Panc1 (cell line): Measurements from ENCODE around the gene B9D1. TPM values are rescaled to one million over a fixed set of nuclear protein-coding genes. Genes with fewer than 3 reads are reported as not detected.
A peak's percentile ranks its signal among the peaks of the same experiment; 100 is the strongest.

Source experiments
- ATAC-seq: fragments of 200-7000 bp; cut with Tn5 transposase; 2 replicates; pipeline ENCODE4 v1.9.1; 2020; ENCODE audit warnings: mild to moderate bottlenecking, moderate library complexity
- BruUV-seq: library from RNA; stranded (reverse); fragments of 400-500 nt; replicated peaks from 2 replicates; lab custom pipeline; 2021; lab: Mats Ljungman, UMichigan
- CTCF ChIA-PET: fragments of 300-600 bp; sonication (Branson Sonifier 250); formaldehyde crosslinking; loops from one replicate; lab custom pipeline; 2022; ENCODE audit warnings: antibody characterized with exemption; lab: Charles Lee
- POLR2A ChIA-PET: fragments of 300-600 bp; sonication (Branson Sonifier 250); formaldehyde crosslinking; loops from one replicate; lab custom pipeline; 2022; ENCODE audit warnings: antibody characterized with exemption; lab: Charles Lee
- DNase-seq: peaks from one replicate; pipeline ENCODE4 v3.0.0-alpha.2; 2010; ENCODE audit warnings: low read depth, low spot score
- H3K27ac ChIP-seq: 2 replicates; pipeline ENCODE4 v1.5.1; 2011; ENCODE audit warnings: mild to moderate bottlenecking, low read length, inconsistent platforms
- H3K27me3 ChIP-seq: fragments of 200-500 bp; sonication (Bioruptor generic); 2 replicates; pipeline ENCODE4 v1.6.0; 2014; ENCODE audit warnings: low read length, inconsistent platforms; ENCODE audit not compliant: control insufficient read depth, insufficient read depth
- H3K36me3 ChIP-seq: fragments of 200-500 bp; sonication (Bioruptor generic); 2 replicates; pipeline ENCODE4 v1.5.1; 2014; ENCODE audit warnings: inconsistent platforms, mild to moderate bottlenecking, low read length, moderate library complexity; ENCODE audit not compliant: control insufficient read depth, insufficient read depth
- H3K4me1 ChIP-seq: 2 replicates; pipeline ENCODE4 v1.5.1; 2011; ENCODE audit warnings: inconsistent platforms, mild to moderate bottlenecking, low read length, moderate library complexity; ENCODE audit not compliant: control insufficient read depth, insufficient read depth
- H3K4me3 ChIP-seq, 2 experiments: 2 replicates each; pipeline ENCODE4 v1.5.1; 2011 to 2012; ENCODE audit warnings: low read depth in 2 of 2, low read length in 2 of 2, mild to moderate bottlenecking in 2 of 2, inconsistent platforms in 1 of 2, moderate library complexity in 1 of 2
- H3K9me3 ChIP-seq: fragments of 200-500 bp; sonication (Bioruptor generic); 2 replicates; pipeline ENCODE4 v1.5.1; 2014; ENCODE audit warnings: low read depth, mild to moderate bottlenecking, inconsistent platforms, low read length, moderate library complexity; ENCODE audit not compliant: control insufficient read depth, insufficient read depth
- CTCF ChIP-seq: fragments of 450-650 bp; IDR thresholded peaks from 2 replicates; pipeline ENCODE4 v1.5.1; 2017; ENCODE audit warnings: mild to moderate bottlenecking
- POLR2AphosphoS5 ChIP-seq: IDR thresholded peaks from 2 replicates; pipeline ENCODE4 v1.6.1; 2012; ENCODE audit warnings: mild to moderate bottlenecking, low read depth, low read length, moderate library complexity
- SIN3A ChIP-seq: IDR thresholded peaks from 2 replicates; pipeline ENCODE4 v1.6.1; 2012; ENCODE audit warnings: low read depth, mild to moderate bottlenecking, low read length, moderate library complexity, borderline replicate concordance; ENCODE audit not compliant: insufficient read depth
- TCF7L2 ChIP-seq: IDR thresholded peaks from 2 replicates; pipeline ENCODE4 v1.6.1; 2011; ENCODE audit warnings: mild to moderate bottlenecking, low read depth, low read length, inconsistent platforms
- in situ Hi-C: cut with HindIII; loops from 2 replicates; pipeline ENCODE4 v1.10.0; 2016; ENCODE audit warnings: low sequenced_read_pairs, low pct_unique_long_range_greater_than_20kb
- intact Hi-C: fragments of 100-400 bp; cut with micrococcal nuclease; formaldehyde crosslinking; loops from one replicate; pipeline ENCODE4 v1.10.0; 2022; ENCODE audit not compliant: unreplicated experiment
- total RNA-seq: library from RNA; stranded (reverse); gene quantifications from one replicate; pipeline ENCODE4 v1.2.1, GENCODE V29; 2021; ENCODE audit not compliant: unreplicated experiment
- TF ChIP-seq, protein P1 (sequence below), 2 experiments: IDR thresholded peaks; 2 replicates each; pipeline ENCODE4 v1.6.1; 2011 to 2012; ENCODE audit warnings: low read depth in 2 of 2, control low read depth in 1 of 2, low read length in 1 of 2, mild to moderate bottlenecking in 1 of 2, moderate library complexity in 1 of 2; ENCODE audit not compliant: insufficient read depth in 1 of 2

Gene B9D1
- total RNA-seq, 1 experiment from 2014 or later, result 19.1 TPM

DNA sequence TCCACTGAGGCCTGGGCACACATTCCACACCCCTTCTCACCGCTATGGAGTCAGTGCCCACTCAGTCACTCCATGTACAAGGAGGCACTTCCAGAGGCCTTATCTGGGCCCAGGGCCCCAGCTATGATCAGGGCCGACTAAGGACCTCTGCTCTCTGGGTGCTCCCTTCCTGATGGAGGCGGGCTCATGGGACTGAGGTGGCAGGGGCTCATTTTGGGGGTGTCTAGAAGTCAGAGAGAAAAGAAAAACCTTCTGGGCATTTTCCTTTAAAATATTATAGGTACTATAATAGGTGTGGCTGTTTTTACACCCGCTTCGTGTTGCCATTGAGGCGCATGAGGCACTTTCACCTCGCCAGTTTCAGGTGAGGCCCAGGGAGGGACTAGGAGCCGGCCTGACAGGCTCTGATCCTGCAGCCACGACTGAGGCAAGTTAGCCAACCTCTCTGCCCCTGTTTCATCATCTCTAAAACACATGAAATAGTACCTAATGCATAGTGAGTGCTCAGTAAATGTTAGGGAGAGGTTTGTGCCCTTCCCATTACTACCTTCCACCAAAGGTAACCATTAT lies 14.4 kb downstream of the B9D1 start:
- Histone ChIP-seq H3K36me3 (no peaks in the 10 kb centered on the region), H3K4me1 (peaks cover 12% of the 10 kb centered on the region), H3K4me3 (no peak overlapping the region), H3K27me3 (no peaks in the 10 kb centered on the region), H3K9me3 (no peaks in the 10 kb centered on the region), H3K27ac (no peak overlapping the region; the same call in 1 of the 2 replicates)
- BruUV-seq, result no TSS peak
- intact Hi-C loops (no loop called here), in situ Hi-C loops (no loop called here)
- TF ChIP-seq, protein P1, sequence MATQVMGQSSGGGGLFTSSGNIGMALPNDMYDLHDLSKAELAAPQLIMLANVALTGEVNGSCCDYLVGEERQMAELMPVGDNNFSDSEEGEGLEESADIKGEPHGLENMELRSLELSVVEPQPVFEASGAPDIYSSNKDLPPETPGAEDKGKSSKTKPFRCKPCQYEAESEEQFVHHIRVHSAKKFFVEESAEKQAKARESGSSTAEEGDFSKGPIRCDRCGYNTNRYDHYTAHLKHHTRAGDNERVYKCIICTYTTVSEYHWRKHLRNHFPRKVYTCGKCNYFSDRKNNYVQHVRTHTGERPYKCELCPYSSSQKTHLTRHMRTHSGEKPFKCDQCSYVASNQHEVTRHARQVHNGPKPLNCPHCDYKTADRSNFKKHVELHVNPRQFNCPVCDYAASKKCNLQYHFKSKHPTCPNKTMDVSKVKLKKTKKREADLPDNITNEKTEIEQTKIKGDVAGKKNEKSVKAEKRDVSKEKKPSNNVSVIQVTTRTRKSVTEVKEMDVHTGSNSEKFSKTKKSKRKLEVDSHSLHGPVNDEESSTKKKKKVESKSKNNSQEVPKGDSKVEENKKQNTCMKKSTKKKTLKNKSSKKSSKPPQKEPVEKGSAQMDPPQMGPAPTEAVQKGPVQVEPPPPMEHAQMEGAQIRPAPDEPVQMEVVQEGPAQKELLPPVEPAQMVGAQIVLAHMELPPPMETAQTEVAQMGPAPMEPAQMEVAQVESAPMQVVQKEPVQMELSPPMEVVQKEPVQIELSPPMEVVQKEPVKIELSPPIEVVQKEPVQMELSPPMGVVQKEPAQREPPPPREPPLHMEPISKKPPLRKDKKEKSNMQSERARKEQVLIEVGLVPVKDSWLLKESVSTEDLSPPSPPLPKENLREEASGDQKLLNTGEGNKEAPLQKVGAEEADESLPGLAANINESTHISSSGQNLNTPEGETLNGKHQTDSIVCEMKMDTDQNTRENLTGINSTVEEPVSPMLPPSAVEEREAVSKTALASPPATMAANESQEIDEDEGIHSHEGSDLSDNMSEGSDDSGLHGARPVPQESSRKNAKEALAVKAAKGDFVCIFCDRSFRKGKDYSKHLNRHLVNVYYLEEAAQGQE (IDR thresholded peaks at IDR 0.05; ENCODE audit: insufficient read depth in 1 of 2, low read depth in 2 of 2, low read length in 1 of 2), result no peak
- TF ChIP-seq CTCF, result no peak
- no peak for TF ChIP-seq POLR2AphosphoS5
- no peak for TF ChIP-seq SIN3A
- no peak for TF ChIP-seq TCF7L2
- DNase-seq (no peak), ATAC-seq (no peak)
- ChIA-PET POLR2A (no interaction called here), CTCF (no interaction called here)

DNA sequence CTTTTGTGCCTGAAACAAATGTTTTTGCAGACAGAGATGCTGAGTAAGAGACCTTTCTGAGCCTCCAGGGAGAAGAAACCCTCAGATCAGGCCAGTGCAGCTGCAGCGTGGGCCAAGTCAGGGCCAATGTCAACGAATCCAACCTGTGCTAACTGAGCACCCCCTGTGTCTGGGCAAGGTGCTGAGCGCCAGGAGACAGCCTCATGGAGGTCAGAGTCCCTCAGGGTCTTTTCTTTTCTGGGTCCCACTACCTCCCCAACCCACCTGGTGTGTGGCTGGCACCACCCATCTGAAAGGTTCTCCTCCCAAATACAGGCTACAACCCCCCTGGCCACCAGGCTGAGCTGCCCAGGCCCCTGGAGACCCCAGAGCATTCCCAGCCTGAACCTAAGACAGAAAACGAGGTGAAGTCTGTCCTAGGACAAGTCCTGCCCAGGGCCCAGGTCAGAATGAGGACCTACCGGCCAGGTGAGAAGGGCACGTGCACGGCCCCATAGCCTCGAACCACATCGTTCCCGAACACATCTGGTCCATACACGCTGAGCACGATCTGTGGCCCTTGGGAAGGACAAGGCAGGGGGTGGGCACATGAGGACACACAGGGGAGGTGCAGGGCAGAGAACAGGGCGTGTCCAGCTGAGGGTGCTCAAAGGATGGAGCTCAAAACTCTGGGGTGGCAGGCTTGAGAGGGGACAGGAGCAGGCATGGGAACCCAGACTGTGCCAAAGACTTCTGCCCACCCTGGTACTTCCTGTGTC lies 15.0 kb downstream of the B9D1 start:
- Histone ChIP-seq H3K9me3 (no peaks in the 10 kb centered on the region), H3K27me3 (no peaks in the 10 kb centered on the region), H3K4me3 (no peak overlapping the region), H3K27ac (peak overlapping the region; percentile 48), H3K36me3 (no peaks in the 10 kb centered on the region), H3K4me1 (peaks cover 12% of the 10 kb centered on the region)
- ChIA-PET CTCF (no interaction called here), POLR2A (no interaction called here)
- in situ Hi-C loops (no loop called here), intact Hi-C loops (no loop called here)
- TF ChIP-seq, protein P1 (IDR thresholded peaks at IDR 0.05; ENCODE audit: insufficient read depth in 1 of 2, low read depth in 2 of 2, low read length in 1 of 2), result no peak
- TF ChIP-seq POLR2AphosphoS5 (no peak), SIN3A (no peak), TCF7L2 (no peak), CTCF (no peak)
- DNase-seq (no peak), ATAC-seq (no peak)
- no TSS peak for BruUV-seq
